HEK293 (cell line): ENCODE results near the gene SLC39A13.
A peak's percentile ranks its signal among the peaks of the same experiment; 100 is the strongest.

Source experiments
- CTCF ChIA-PET: fragments of 350-600 bp; formaldehyde crosslinking; extraction: SDS; loops from one replicate; lab custom pipeline; 2021; ENCODE audit warnings: antibody characterized with exemption; lab: Yijun Ruan, JAX
- POLR2A ChIA-PET: fragments of 300-600 bp; formaldehyde crosslinking; extraction: SDS; loops from one replicate; lab custom pipeline; 2020; ENCODE audit warnings: antibody characterized with exemption, inconsistent platforms; lab: Yijun Ruan, JAX
- H3K27ac ChIP-seq: fragments of 200-500 bp; sonication (Bioruptor generic); 2 replicates; pipeline ENCODE4 v1.5.1; 2014; ENCODE audit warnings: low read depth, low read length, control low read depth, inconsistent platforms; ENCODE audit errors: extremely low read depth
- H3K36me3 ChIP-seq, 2 experiments: fragments of 200-500 bp in 1 of 2; sonication (Bioruptor generic) in 1 of 2; 1 replicate in 1 of 2; 2 replicates in 1 of 2; pipeline ENCODE4 v1.5.1; 2014 to 2017; ENCODE audit warnings: inconsistent platforms in 2 of 2, low read length in 2 of 2; ENCODE audit not compliant: control insufficient read depth in 2 of 2, insufficient read depth in 1 of 2
- H3K4me1 ChIP-seq: fragments of 200-500 bp; sonication (Bioruptor generic); 2 replicates; pipeline ENCODE4 v1.5.1; 2014; ENCODE audit warnings: mild to moderate bottlenecking, low read length, inconsistent platforms; ENCODE audit not compliant: control insufficient read depth, insufficient read depth
- H3K4me3 ChIP-seq: 2 replicates; pipeline ENCODE4 v1.5.1; 2011; ENCODE audit warnings: low read depth, mild to moderate bottlenecking, control low read depth, low read length, moderate library complexity
- H3K9me3 ChIP-seq: fragments of 200-500 bp; sonication (Bioruptor generic); 2 replicates; pipeline ENCODE4 v1.5.1; 2014; ENCODE audit warnings: low read depth, low read length, inconsistent platforms; ENCODE audit not compliant: control insufficient read depth, insufficient read depth
- GLIS1 ChIP-seq: fragments of 450-650 bp; formaldehyde crosslinking; IDR thresholded peaks from 2 replicates; pipeline ENCODE4 v1.5.1; 2016; ENCODE audit warnings: missing biosample characterization, missing genetic modification characterization
- MYNN ChIP-seq: fragments of 450-650 bp; formaldehyde crosslinking; IDR thresholded peaks from 2 replicates; pipeline ENCODE4 v1.5.1; 2016; ENCODE audit warnings: missing biosample characterization, missing genetic modification characterization, borderline replicate concordance
- RBAK ChIP-seq: fragments of 450-650 bp; formaldehyde crosslinking; IDR thresholded peaks from 2 replicates; pipeline ENCODE4 v1.5.1; 2016; ENCODE audit warnings: missing biosample characterization, missing genetic modification characterization
- SCRT1 ChIP-seq: fragments of 450-650 bp; formaldehyde crosslinking; IDR thresholded peaks from 2 replicates; pipeline ENCODE4 v1.5.1; 2016; ENCODE audit warnings: missing biosample characterization, missing genetic modification characterization, borderline replicate concordance
- SCRT2 ChIP-seq: fragments of 450-650 bp; formaldehyde crosslinking; IDR thresholded peaks from 2 replicates; pipeline ENCODE4 v1.5.1; 2016; ENCODE audit warnings: missing biosample characterization, missing genetic modification characterization
- ZFP3 ChIP-seq: fragments of 450-650 bp; formaldehyde crosslinking; IDR thresholded peaks from 2 replicates; pipeline ENCODE4 v1.5.1; 2016; ENCODE audit warnings: low read depth, missing biosample characterization, missing genetic modification characterization
- ZNF114 ChIP-seq: fragments of 450-650 bp; formaldehyde crosslinking; IDR thresholded peaks from 2 replicates; pipeline ENCODE4 v1.5.0; 2017; ENCODE audit warnings: missing biosample characterization, missing genetic modification characterization
- ZNF155 ChIP-seq: fragments of 450-650 bp; formaldehyde crosslinking; IDR thresholded peaks from 2 replicates; pipeline ENCODE4 v1.5.1; 2016; ENCODE audit warnings: missing biosample characterization, missing genetic modification characterization
- ZNF248 ChIP-seq: fragments of 450-650 bp; formaldehyde crosslinking; IDR thresholded peaks from 2 replicates; pipeline ENCODE4 v1.5.1; 2017; ENCODE audit warnings: missing biosample characterization, missing genetic modification characterization
- ZNF280D ChIP-seq: fragments of 450-650 bp; formaldehyde crosslinking; IDR thresholded peaks from 2 replicates; pipeline ENCODE4 v1.5.1; 2016; ENCODE audit warnings: missing biosample characterization, missing genetic modification characterization
- ZNF426 ChIP-seq: fragments of 450-650 bp; formaldehyde crosslinking; IDR thresholded peaks from 2 replicates; pipeline ENCODE4 v1.5.1; 2017; ENCODE audit warnings: missing biosample characterization, missing genetic modification characterization, mild to moderate bottlenecking, inconsistent platforms, moderate library complexity
- ZNF555 ChIP-seq: fragments of 450-650 bp; formaldehyde crosslinking; conservative IDR thresholded peaks from 2 replicates; pipeline ENCODE4 v1.5.1; 2017; ENCODE audit warnings: missing biosample characterization, mild to moderate bottlenecking, missing genetic modification characterization, inconsistent platforms
- ZNF571 ChIP-seq: fragments of 450-650 bp; formaldehyde crosslinking; IDR thresholded peaks from 2 replicates; pipeline ENCODE4 v1.5.0; 2017; ENCODE audit warnings: missing biosample characterization, missing genetic modification characterization
- ZSCAN16 ChIP-seq: fragments of 450-650 bp; formaldehyde crosslinking; IDR thresholded peaks from 2 replicates; pipeline ENCODE4 v1.5.1; 2016; ENCODE audit warnings: missing biosample characterization, missing genetic modification characterization
- TF ChIP-seq, protein P1 (sequence below): fragments of 450-650 bp; formaldehyde crosslinking; IDR thresholded peaks from 2 replicates; pipeline ENCODE4 v1.5.1; 2016; ENCODE audit warnings: missing biosample characterization, missing genetic modification characterization
- TF ChIP-seq, protein P2 (sequence below): fragments of 450-650 bp; formaldehyde crosslinking; optimal IDR thresholded peaks from 2 replicates; pipeline ENCODE3; 2016; ENCODE audit warnings: missing biosample characterization, mild to moderate bottlenecking, missing genetic modification characterization

The SLC39A13 gene

DNA sequence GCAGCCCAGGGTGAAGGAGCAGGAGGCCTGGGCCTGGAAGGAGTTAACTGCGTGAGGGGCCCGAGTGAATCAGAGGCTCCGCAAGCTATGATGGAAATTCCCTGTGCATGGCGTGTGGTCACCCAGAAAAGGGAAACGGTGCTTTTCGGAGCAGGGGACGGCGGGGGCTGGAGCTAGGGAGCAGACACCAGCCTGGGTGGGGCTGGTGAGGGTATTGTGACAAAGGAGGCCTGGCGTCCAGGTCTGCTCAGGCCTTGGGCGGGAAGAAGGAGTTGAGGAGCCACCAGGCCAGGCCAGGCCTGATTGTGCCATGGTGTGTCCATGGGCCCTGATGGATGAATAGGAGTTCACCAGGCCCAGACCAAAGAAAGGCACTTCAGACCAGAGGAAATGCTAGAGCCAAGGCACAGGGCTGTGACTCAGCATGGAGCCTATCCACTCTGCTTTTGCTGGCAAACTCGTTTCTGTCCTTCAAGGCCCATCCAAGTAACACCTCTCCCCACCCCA is 17.3 kb upstream of the SLC39A13 start:
- CTCF ChIA-PET, result interaction anchor here (2.1 to 5.6 kb wide), 2 partner anchors 17 to 21 kb away, joined by 10 to 37 read pairs; no protein-coding TSS in a partner anchor
- H3K4me1 ChIP-seq, result no peaks in the 10 kb centered on the region
- TF ChIP-seq ZNF280D (tag by site-specific recombination) (no peak), ZFP3 (tag by site-specific recombination) (peak; percentile 83)
- H3K4me3 ChIP-seq, result no peak overlapping the region
- POLR2A ChIA-PET, result interaction anchor here (1.0 kb wide), 1 partner anchor 9 kb away, joined by 3 read pairs; no protein-coding TSS in a partner anchor
- H3K36me3 ChIP-seq, result no peaks in the 10 kb centered on the region
- H3K27ac ChIP-seq, result no peak overlapping the region
- H3K9me3 ChIP-seq, result no peaks in the 10 kb centered on the region

DNA sequence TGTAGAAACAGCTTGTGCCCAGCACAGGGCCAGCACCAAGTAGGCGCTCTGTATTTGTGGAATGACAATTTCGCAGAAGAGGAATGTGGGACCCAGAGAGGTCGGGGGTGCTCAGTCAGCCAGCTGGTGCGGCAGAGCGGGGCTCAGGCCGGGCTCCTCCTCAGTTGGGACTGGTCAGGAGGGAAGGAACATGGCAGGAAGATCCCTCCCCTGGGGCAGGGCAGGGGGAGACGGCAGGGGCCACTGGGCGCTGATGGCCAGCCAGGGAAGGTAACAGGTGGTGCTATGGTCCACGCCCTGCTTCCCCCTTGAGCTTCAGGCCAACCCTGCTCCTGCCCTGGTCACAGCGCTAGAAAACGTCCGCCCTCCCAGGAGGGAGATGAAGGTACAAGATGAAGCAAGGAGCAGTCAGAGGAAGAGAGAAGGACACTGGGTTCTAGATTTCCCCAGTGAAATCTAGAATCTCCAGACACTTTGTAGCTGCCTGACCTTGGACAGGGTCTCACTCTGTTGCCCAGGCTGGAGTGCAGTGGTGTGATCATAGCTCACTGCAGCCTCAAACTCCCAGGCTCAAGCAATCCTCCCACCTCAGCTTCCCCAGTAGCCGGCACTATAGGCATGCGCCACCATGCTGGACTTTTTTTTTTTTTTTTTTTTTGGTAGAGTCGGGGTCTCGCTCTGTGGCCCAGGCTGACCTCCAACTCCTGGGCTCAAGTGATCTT is 16.5 kb upstream of the SLC39A13 start:
- no peak overlapping the region for H3K27ac ChIP-seq
- TF ChIP-seq, protein P1, sequence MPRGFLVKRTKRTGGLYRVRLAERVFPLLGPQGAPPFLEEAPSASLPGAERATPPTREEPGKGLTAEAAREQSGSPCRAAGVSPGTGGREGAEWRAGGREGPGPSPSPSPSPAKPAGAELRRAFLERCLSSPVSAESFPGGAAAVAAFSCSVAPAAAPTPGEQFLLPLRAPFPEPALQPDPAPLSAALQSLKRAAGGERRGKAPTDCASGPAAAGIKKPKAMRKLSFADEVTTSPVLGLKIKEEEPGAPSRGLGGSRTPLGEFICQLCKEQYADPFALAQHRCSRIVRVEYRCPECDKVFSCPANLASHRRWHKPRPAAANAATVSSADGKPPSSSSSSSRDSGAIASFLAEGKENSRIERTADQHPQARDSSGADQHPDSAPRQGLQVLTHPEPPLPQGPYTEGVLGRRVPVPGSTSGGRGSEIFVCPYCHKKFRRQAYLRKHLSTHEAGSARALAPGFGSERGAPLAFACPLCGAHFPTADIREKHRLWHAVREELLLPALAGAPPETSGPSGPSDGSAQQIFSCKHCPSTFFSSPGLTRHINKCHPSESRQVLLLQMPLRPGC (tag by site-specific recombination), result no peak
- 0 out of 2 replicates have a peak, but pooled peaks have one; percentile 11 for TF ChIP-seq SCRT2
- TF ChIP-seq, all 188 proteins: peak for 1
- no peaks in the 10 kb centered on the region for H3K9me3 ChIP-seq
- no peak overlapping the region for H3K4me3 ChIP-seq
- H3K4me1 ChIP-seq, result no peaks in the 10 kb centered on the region
- H3K36me3 ChIP-seq, result no peaks in the 10 kb centered on the region
- POLR2A ChIA-PET, result interaction anchor here (1.0 kb wide), 1 partner anchor 8 kb away, joined by 3 read pairs; no protein-coding TSS in a partner anchor
- CTCF ChIA-PET, result interaction anchor here (0.5 to 2.1 kb wide), 5 partner anchors 18 to 64 kb away, joined by 3 to 10 read pairs (median 4); no protein-coding TSS in a partner anchor

DNA sequence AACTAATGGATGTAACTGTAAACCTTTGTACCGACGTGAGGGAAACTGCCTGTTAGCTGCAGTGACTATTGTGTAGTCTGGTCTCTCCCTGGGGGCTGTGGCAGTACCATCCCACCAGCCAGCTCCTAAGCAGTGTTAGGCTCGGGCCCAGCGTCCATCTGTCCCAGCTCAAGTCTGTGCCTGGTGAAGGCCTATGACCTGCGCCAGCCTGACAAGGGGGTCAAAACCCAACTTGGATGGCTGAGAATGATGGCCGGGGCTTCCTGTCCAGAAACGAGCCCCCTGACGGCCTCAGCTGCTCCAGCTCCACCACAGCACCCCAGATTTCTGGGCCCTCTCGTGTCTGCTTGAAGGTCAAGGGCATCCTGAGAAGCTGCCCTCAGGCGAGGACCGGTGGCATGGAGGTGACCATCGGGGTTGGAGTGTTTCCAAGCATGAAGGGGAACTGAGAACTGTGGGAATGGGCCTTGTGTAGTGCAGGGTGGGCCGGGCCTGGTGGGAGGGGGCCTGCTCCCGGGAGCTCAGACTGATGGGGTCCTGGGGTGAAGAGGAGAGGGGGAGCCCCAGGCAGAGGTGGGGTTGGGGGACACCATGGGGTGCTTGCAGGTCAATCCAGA is 15.7 kb upstream of the SLC39A13 start:
- Histone ChIP-seq H3K27ac (no peak overlapping the region), H3K4me3 (no peak overlapping the region), H3K36me3 (no peaks in the 10 kb centered on the region), H3K9me3 (no peaks in the 10 kb centered on the region), H3K4me1 (no peaks in the 10 kb centered on the region)
- TF ChIP-seq ZNF555 (tag by site-specific recombination), result no peak
- TF ChIP-seq RBAK (tag by site-specific recombination), result no peak
- TF ChIP-seq ZNF114, result no peak
- TF ChIP-seq MYNN (tag by site-specific recombination), result no peak
- no peak for TF ChIP-seq GLIS1 (tag by site-specific recombination)
- no peak for TF ChIP-seq ZNF571
- TF ChIP-seq ZNF426 (tag by site-specific recombination), result no peak
- no peak for TF ChIP-seq ZNF248
- no peak for TF ChIP-seq ZNF155 (tag by site-specific recombination)
- TF ChIP-seq ZSCAN16 (tag by site-specific recombination), result no peak
- no peak for TF ChIP-seq SCRT1 (tag by site-specific recombination)
- TF ChIP-seq, protein P2, sequence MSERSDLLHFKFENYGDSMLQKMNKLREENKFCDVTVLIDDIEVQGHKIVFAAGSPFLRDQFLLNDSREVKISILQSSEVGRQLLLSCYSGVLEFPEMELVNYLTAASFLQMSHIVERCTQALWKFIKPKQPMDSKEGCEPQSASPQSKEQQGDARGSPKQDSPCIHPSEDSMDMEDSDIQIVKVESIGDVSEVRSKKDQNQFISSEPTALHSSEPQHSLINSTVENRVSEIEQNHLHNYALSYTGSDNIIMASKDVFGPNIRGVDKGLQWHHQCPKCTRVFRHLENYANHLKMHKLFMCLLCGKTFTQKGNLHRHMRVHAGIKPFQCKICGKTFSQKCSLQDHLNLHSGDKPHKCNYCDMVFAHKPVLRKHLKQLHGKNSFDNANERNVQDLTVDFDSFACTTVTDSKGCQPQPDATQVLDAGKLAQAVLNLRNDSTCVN, result no peak
- ChIA-PET CTCF (interaction anchor here (0.6 to 2.1 kb wide), 6 partner anchors 18 to 80 kb away, joined by 3 to 10 read pairs (median 5); no protein-coding TSS in a partner anchor), POLR2A (interaction anchor here (0.6 kb wide), 1 partner anchor 22 kb away, joined by 3 read pairs; no protein-coding TSS in a partner anchor)
